ENCODE results near the gene CORO2B. TPM values are rescaled to one million over a fixed set of nuclear protein-coding genes. Genes with fewer than 3 reads are reported as not detected.

The CORO2B gene
- total and polyA plus RNA-seq, 10 donors: 0.93 to 8.8 (median 3.6) TPM

- H3K9me3 ChIP-seq: no peaks in the 10 kb centered on the region
- DNase-seq: no peak
- H3K4me1 ChIP-seq: peaks cover 0 to 27% (median 14%) of the 10 kb centered on the region in 6 donors
- no peaks in the 10 kb centered on the region for H3K36me3 ChIP-seq
- no peaks in the 10 kb centered on the region for H3K27me3 ChIP-seq (replicated peaks in 1 of 7)
- TF ChIP-seq POLR2A (IDR thresholded peaks at IDR 0.05): no peak
- TF ChIP-seq CTCF (IDR thresholded peaks at IDR 0.05 in 8 of 11, conservative IDR thresholded peaks at IDR 0.05 in 3 of 11): no peak
- TF ChIP-seq POLR2AphosphoS5 (IDR thresholded peaks at IDR 0.05): no peak
- WGBS, 5 donors: 83 to 96% (median 85%) methylated on average over 3 of the region's 3 CpGs
- no peak overlapping the region for H3K4me3 ChIP-seq
- H3K27ac ChIP-seq: no peak overlapping the region
- intact Hi-C loops (cut with DNase I; ENCODE audit: low total_unique reads): no loop called here
Observed at GRCh38 chr15:68612503-68612902, 33.7 kb downstream of the CORO2B start.

- H3K36me3 ChIP-seq: no peaks in the 10 kb centered on the region
- no peak overlapping the region for H3K27ac ChIP-seq
- 87 to 95% (median 89%) methylated on average over 6 of the region's 6 CpGs for WGBS, 5 donors
- no peak for DNase-seq
- no peak for TF ChIP-seq POLR2AphosphoS5 (IDR thresholded peaks at IDR 0.05)
- TF ChIP-seq CTCF (IDR thresholded peaks at IDR 0.05 in 8 of 11, conservative IDR thresholded peaks at IDR 0.05 in 3 of 11): no peak
- no peak for TF ChIP-seq POLR2A (IDR thresholded peaks at IDR 0.05)
- peaks cover under 1 to 27% (median 15%) of the 10 kb centered on the region in 6 donors for H3K4me1 ChIP-seq
- intact Hi-C loops (cut with DNase I; ENCODE audit: low total_unique reads): no loop called here
- H3K27me3 ChIP-seq (replicated peaks in 1 of 7): no peaks in the 10 kb centered on the region
- no peaks in the 10 kb centered on the region for H3K9me3 ChIP-seq
- H3K4me3 ChIP-seq: no peak overlapping the region
Observed at GRCh38 chr15:68612979-68613740, 34.4 kb downstream of the CORO2B start.

GRCh38 chr15:68614286-68615035, 35.7 kb downstream of the CORO2B start:
- DNase-seq: no peak
- Histone ChIP-seq H3K4me3 (no peak overlapping the region), H3K9me3 (no peaks in the 10 kb centered on the region), H3K4me1 (peaks cover 11 to 35% (median 21%) of the 10 kb centered on the region in 6 donors), H3K27ac (no peak overlapping the region), H3K27me3 (replicated peaks in 1 of 7) (no peaks in the 10 kb centered on the region), H3K36me3 (no peaks in the 10 kb centered on the region)
- intact Hi-C loops (cut with DNase I; ENCODE audit: low total_unique reads): no loop called here
- TF ChIP-seq POLR2A (IDR thresholded peaks at IDR 0.05) (no peak), POLR2AphosphoS5 (IDR thresholded peaks at IDR 0.05) (peak in 1 of 3 donors; percentile 36)
- WGBS, 5 donors: 70 to 82% (median 77%) methylated on average over 15 to 17 of the region's 17 CpGs

GRCh38 chr15:68615301-68615700, 36.5 kb downstream of the CORO2B start:
- no peak overlapping the region for H3K4me3 ChIP-seq
- no peak overlapping the region for H3K27ac ChIP-seq
- no peak for DNase-seq
- H3K9me3 ChIP-seq: no peaks in the 10 kb centered on the region
- H3K36me3 ChIP-seq: no peaks in the 10 kb centered on the region
- TF ChIP-seq POLR2A (IDR thresholded peaks at IDR 0.05) (no peak), POLR2AphosphoS5 (IDR thresholded peaks at IDR 0.05) (no peak), CTCF (IDR thresholded peaks at IDR 0.05 in 8 of 11, conservative IDR thresholded peaks at IDR 0.05 in 3 of 11) (no peak)
- no peaks in the 10 kb centered on the region for H3K27me3 ChIP-seq (replicated peaks in 1 of 7)
- intact Hi-C loops (cut with DNase I; ENCODE audit: low total_unique reads): no loop called here
- WGBS, 5 donors: 69 to 83% (median 81%) methylated on average over 1 of the region's 1 CpG
- H3K4me1 ChIP-seq: peaks cover 11 to 35% (median 21%) of the 10 kb centered on the region in 6 donors
